ENCODE measurements around the gene ABHD16B. TPM values are rescaled to one million over a fixed set of nuclear protein-coding genes. Genes with fewer than 3 reads are reported as not detected.
A peak's percentile ranks its signal among the peaks of the same experiment; 100 is the strongest.

The ABHD16B gene
- total RNA-seq, 1 donor = not detected

DNA sequence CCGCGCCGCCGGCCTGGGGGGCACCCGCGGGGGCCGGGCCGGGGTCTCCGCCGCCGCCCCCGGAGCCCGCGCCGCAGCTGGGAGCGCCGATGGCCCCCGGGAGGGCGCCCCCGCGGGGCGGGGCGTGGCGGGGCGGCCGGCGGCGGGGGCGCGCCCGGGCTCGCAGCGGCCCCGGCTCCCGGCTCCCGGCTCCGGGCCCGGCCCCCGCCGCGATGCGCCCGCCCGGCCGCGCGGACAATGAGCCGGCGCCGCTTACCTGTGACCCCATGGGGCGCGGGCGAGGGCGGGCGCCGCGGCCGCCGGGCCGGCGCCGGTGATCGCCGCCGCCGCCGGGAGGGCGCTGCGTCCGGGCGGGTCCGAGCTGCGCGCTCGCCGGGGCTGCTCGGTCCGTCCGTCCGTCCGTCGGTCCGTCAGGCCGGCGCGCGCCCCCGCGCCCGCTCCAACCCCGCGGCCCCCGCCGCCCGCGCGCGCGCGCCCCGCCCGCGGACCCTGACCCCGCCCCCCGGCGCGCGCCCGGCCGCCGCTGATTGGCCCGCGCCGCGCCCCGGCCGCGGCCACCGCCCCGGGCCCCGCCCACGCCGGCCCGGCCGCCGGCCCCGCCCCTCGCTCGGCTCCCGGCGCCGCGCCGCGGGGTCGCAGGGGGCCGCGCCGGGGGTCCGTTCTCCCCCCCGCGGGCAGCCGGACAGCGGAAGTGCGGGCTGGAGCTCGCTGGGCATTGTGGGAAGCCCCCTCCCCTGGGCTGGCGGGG is 30.3 kb upstream of the ABHD16B start, which contains the start of gene ZBTB46:
Gene ZBTB46, minus strand, starts transcription at position 424 of the 748 bp plus-strand sequence. CDS start 40,507 bp downstream, outside the sequence.
- DNase-seq (ENCODE audit: insufficient read length, low spot score, missing footprints) = peak; percentile 99
- Histone ChIP-seq H3K27ac (ENCODE audit: low read depth, low read length) (no peak within 1 kb of the TSS), H3K4me1 (ENCODE audit: insufficient read depth, low read length) (peaks cover 13% of the 10 kb centered on the region), H3K4me3 (ENCODE audit: insufficient read depth, low read length) (peak within 1 kb of the TSS; percentile 56), H3K9me3 (ENCODE audit: low read depth, low read length) (no peaks in the 10 kb centered on the region), H4K20me1 (ENCODE audit: insufficient read depth, low read length) (no peaks in the 10 kb centered on the region), H2AFZ (ENCODE audit: low read length) (peak within 1 kb of the TSS; percentile 56), H3K4me2 (ENCODE audit: insufficient read depth, low read length) (peak within 1 kb of the TSS; percentile 64), H3K36me3 (ENCODE audit: insufficient read depth, low read length) (no peaks in the 10 kb centered on the region), H3K27me3 (ENCODE audit: insufficient read depth, low read length) (peaks cover 34% of the 10 kb centered on the region), H3K79me2 (ENCODE audit: insufficient read depth, low read length) (no peaks in the 10 kb centered on the region)
- TF ChIP-seq, protein P1, sequence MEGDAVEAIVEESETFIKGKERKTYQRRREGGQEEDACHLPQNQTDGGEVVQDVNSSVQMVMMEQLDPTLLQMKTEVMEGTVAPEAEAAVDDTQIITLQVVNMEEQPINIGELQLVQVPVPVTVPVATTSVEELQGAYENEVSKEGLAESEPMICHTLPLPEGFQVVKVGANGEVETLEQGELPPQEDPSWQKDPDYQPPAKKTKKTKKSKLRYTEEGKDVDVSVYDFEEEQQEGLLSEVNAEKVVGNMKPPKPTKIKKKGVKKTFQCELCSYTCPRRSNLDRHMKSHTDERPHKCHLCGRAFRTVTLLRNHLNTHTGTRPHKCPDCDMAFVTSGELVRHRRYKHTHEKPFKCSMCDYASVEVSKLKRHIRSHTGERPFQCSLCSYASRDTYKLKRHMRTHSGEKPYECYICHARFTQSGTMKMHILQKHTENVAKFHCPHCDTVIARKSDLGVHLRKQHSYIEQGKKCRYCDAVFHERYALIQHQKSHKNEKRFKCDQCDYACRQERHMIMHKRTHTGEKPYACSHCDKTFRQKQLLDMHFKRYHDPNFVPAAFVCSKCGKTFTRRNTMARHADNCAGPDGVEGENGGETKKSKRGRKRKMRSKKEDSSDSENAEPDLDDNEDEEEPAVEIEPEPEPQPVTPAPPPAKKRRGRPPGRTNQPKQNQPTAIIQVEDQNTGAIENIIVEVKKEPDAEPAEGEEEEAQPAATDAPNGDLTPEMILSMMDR (IDR thresholded peaks at IDR 0.05; ENCODE audit: extremely low read depth, low read depth, low read length) = no peak

DNA sequence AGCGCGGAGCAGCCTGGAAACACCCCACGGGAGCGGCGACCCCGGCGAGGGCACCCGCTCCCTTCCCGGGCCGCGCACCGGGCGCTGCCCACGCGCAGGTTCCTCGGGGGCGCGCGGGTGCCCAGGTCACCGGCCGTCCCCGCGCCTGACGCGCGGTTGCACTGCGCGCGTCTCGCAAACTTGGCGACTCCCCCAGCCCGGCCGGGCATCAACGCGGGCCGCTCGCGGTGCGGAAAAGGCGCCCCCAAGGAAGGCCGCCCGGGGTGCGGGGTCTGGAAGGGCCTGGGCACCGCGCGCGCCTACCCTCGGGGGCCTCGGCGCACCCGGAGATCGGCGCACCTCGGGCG is 29.7 kb upstream of the ABHD16B start:
- H3K4me1 ChIP-seq (ENCODE audit: insufficient read depth, low read length) = peaks cover 13% of the 10 kb centered on the region
- H3K9me3 ChIP-seq (ENCODE audit: low read depth, low read length) = no peaks in the 10 kb centered on the region
- no peak overlapping the region for H2AFZ ChIP-seq (ENCODE audit: low read length)
- H3K4me2 ChIP-seq (ENCODE audit: insufficient read depth, low read length) = no peak overlapping the region
- peak; percentile 87 for DNase-seq (ENCODE audit: insufficient read length, low spot score, missing footprints)
- H3K27ac ChIP-seq (ENCODE audit: low read depth, low read length) = no peak overlapping the region
- H3K36me3 ChIP-seq (ENCODE audit: insufficient read depth, low read length) = no peaks in the 10 kb centered on the region
- H3K79me2 ChIP-seq (ENCODE audit: insufficient read depth, low read length) = no peaks in the 10 kb centered on the region
- H3K4me3 ChIP-seq (ENCODE audit: insufficient read depth, low read length) = no peak overlapping the region
- H3K27me3 ChIP-seq (ENCODE audit: insufficient read depth, low read length) = peaks cover 33% of the 10 kb centered on the region
- TF ChIP-seq, protein P1 (IDR thresholded peaks at IDR 0.05; ENCODE audit: extremely low read depth, low read depth, low read length) = no peak
- H4K20me1 ChIP-seq (ENCODE audit: insufficient read depth, low read length) = no peaks in the 10 kb centered on the region

DNA sequence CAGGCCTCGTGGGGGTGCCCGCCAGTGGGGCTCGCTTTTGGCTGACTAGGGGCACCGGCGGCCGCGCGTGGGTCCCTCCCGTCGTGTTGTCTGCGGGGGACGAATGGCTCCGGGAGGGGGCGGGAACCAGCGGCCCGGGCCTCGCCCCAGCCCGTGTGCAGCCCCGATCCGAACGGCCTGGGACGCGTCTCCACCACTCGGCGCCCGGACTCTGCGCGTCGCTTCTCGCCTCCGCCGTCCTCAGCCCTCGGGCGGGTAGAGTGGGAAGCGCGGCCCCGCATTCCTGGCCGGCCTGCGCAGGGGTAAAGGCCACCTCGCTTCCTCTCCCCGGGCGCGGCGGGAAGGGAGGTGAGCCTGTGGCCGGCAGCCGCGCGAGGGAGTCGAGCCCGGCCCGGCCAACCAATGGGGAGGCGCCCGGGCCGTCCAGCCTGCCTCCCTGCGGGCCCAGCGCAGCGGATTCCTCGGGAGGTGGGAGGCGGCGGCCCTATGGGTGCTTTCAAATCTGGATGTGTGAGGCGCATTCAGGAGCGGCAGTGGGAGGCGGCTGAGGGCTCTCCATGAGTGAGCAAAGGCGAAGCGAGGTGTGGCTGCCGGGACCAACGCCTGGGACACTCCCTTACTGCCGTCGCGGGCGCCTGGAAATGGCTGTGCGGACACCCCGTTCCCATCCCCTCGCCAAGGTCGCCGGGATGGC is 29.2 kb upstream of the ABHD16B start:
- Histone ChIP-seq H3K27ac (ENCODE audit: low read depth, low read length) (no peak overlapping the region), H3K4me2 (ENCODE audit: insufficient read depth, low read length) (no peak overlapping the region), H3K36me3 (ENCODE audit: insufficient read depth, low read length) (no peaks in the 10 kb centered on the region), H3K79me2 (ENCODE audit: insufficient read depth, low read length) (no peaks in the 10 kb centered on the region), H3K27me3 (ENCODE audit: insufficient read depth, low read length) (peaks cover 29% of the 10 kb centered on the region), H3K4me1 (ENCODE audit: insufficient read depth, low read length) (peaks cover 13% of the 10 kb centered on the region), H3K4me3 (ENCODE audit: insufficient read depth, low read length) (no peak overlapping the region), H2AFZ (ENCODE audit: low read length) (no peak overlapping the region), H4K20me1 (ENCODE audit: insufficient read depth, low read length) (no peaks in the 10 kb centered on the region), H3K9me3 (ENCODE audit: low read depth, low read length) (no peaks in the 10 kb centered on the region)
- peak; percentile 91 for DNase-seq (ENCODE audit: insufficient read length, low spot score, missing footprints)
- TF ChIP-seq, protein P1 (IDR thresholded peaks at IDR 0.05; ENCODE audit: extremely low read depth, low read depth, low read length) = no peak
